ENCODE data around the gene IL27RA.
"Not testable (repeated sequence)": the region's sequence is repeated elsewhere in the genome, so short reads cannot be mapped to it uniquely, and the experiment has no call there.

Gene IL27RA

GRCh38 chr19:14033946-14034345 lies 2.4 kb downstream of the IL27RA start:
- DNase-seq, result no peak

GRCh38 chr19:14035159-14035558 lies 3.6 kb downstream of the IL27RA start:
- DNase-seq, result not testable (repeated sequence)

GRCh38 chr19:14035706-14036105 lies 4.1 kb downstream of the IL27RA start:
- no peak for DNase-seq

GRCh38 chr19:14039181-14039580 lies 7.6 kb downstream of the IL27RA start:
- no peak for DNase-seq

- peak; percentile 75 for DNase-seq
These were observed 11.4 kb downstream of the IL27RA start for GRCh38 chr19:14042659-14043608.

- not testable (repeated sequence) for DNase-seq
These were observed 16.3 kb downstream of the IL27RA start for GRCh38 chr19:14047866-14048265.

GRCh38 chr19:14048443-14049153 lies 17.0 kb downstream of the IL27RA start:
- DNase-seq, result no peak

GRCh38 chr19:14050512-14050911 lies 18.9 kb downstream of the IL27RA start:
- no peak for DNase-seq

- DNase-seq, result not testable (repeated sequence)
These were observed 19.4 kb downstream of the IL27RA start for GRCh38 chr19:14050961-14051360.

- no peak for DNase-seq
These were observed 20.4 kb downstream of the IL27RA start for GRCh38 chr19:14051980-14052379.

GRCh38 chr19:14052470-14052869 lies 20.9 kb downstream of the IL27RA start:
- DNase-seq, result no peak

GRCh38 chr19:14053032-14053431 lies 21.5 kb downstream of the IL27RA start:
- no peak for DNase-seq

- no peak for DNase-seq
These were observed 21.9 kb downstream of the IL27RA start for GRCh38 chr19:14053500-14053899.

- DNase-seq, result no peak
These were observed 22.5 kb downstream of the IL27RA start for GRCh38 chr19:14054099-14054498.

GRCh38 chr19:14054721-14055120 lies 23.2 kb downstream of the IL27RA start:
- no peak for DNase-seq

- no peak for DNase-seq
These were observed 23.8 kb downstream of the IL27RA start for GRCh38 chr19:14055396-14055795.

GRCh38 chr19:14056069-14056666 lies 24.6 kb downstream of the IL27RA start:
- DNase-seq, result no peak

- no peak for DNase-seq
These were observed 25.3 kb downstream of the IL27RA start for GRCh38 chr19:14056741-14057356.

- DNase-seq, result no peak
These were observed 26.9 kb downstream of the IL27RA start for GRCh38 chr19:14058182-14059092.

GRCh38 chr19:14059093-14059480 lies 27.5 kb downstream of the IL27RA start:
- DNase-seq, result no peak

- no peak for DNase-seq
These were observed 28.1 kb downstream of the IL27RA start for GRCh38 chr19:14059652-14060155.
